Measurements from ENCODE around the gene ACOX1. TPM values are rescaled to one million over a fixed set of nuclear protein-coding genes. Genes with fewer than 3 reads are reported as not detected.

The ACOX1 gene
- total and polyA plus RNA-seq, 2 of the 13 experiments (the other 11 are each of a cell fraction or from before 2014, with no cell fraction given), result 86.4 to 120 TPM

- no peak for TF ChIP-seq ZNF234 (CRISPR knock-in tag; conservative IDR thresholded peaks at IDR 0.05)
- TF ChIP-seq SMC3 (IDR thresholded peaks at IDR 0.05; ENCODE audit: low read length), result peak; percentile 70
- TF ChIP-seq MNT (IDR thresholded peaks at IDR 0.05), result no peak
- no peak for TF ChIP-seq TERF1 (CRISPR knock-in tag; IDR thresholded peaks at IDR 0.05)
- no peak for TF ChIP-seq ZBTB44 (CRISPR knock-in tag; IDR thresholded peaks at IDR 0.05)
- TF ChIP-seq CC2D1A (CRISPR knock-in tag; IDR thresholded peaks at IDR 0.05), result no peak
- TF ChIP-seq XRCC5 (optimal IDR thresholded peaks at IDR 0.05; ENCODE audit: low read length), result no peak
- TF ChIP-seq ZNF10 (CRISPR knock-in tag; IDR thresholded peaks at IDR 0.05; ENCODE audit: borderline replicate concordance, low read depth), result no peak
- TF ChIP-seq KDM4B (CRISPR knock-in tag; IDR thresholded peaks at IDR 0.05), result no peak
- TF ChIP-seq TEAD3 (CRISPR knock-in tag; optimal IDR thresholded peaks at IDR 0.05; ENCODE audit: borderline replicate concordance), result no peak
- no peak for TF ChIP-seq ZNF333 (CRISPR knock-in tag; IDR thresholded peaks at IDR 0.05; ENCODE audit: borderline replicate concordance)
- TF ChIP-seq NCOA1 (CRISPR knock-in tag; IDR thresholded peaks at IDR 0.05), result no peak
- no peak for TF ChIP-seq HNF1A (IDR thresholded peaks at IDR 0.05; ENCODE audit: low read depth)
- TF ChIP-seq HNF1A (CRISPR knock-in tag; IDR thresholded peaks at IDR 0.05; ENCODE audit: borderline replicate concordance), result no peak; the same call in 1 of the 2 replicates
- TF ChIP-seq GABPB1 (CRISPR knock-in tag; IDR thresholded peaks at IDR 0.05), result peak; percentile 23; the same call in 1 of the 2 replicates
- no peak for TF ChIP-seq LCORL (IDR thresholded peaks at IDR 0.05)
- no peak for TF ChIP-seq LCORL (CRISPR knock-in tag; IDR thresholded peaks at IDR 0.05)
- TF ChIP-seq FOXO1 (CRISPR knock-in tag; IDR thresholded peaks at IDR 0.05), result no peak
- no peak for TF ChIP-seq NFRKB (IDR thresholded peaks at IDR 0.05)
- TF ChIP-seq SAP130 (CRISPR knock-in tag; IDR thresholded peaks at IDR 0.05; ENCODE audit: low read depth), result no peak
- TF ChIP-seq DPF2 (CRISPR knock-in tag; IDR thresholded peaks at IDR 0.05; ENCODE audit: borderline replicate concordance, low read depth), result no peak
- TF ChIP-seq FOXM1 (CRISPR knock-in tag; IDR thresholded peaks at IDR 0.05), result no peak
- TF ChIP-seq ZBTB14 (CRISPR knock-in tag; IDR thresholded peaks at IDR 0.05), result no peak
These were observed 51.6 kb downstream of the ACOX1 start (continued) for GRCh38 chr17:75927286-75927922.
